DND-41 (cell line): ENCODE results near the gene KRTAP5-9.

ENCODE experiments used
- ATAC-seq: fragments of 200-7000 bp; cut with Tn5 transposase; 3 replicates; pipeline ENCODE4 v1.9.1; 2021; ENCODE audit warnings: low read depth; ENCODE audit not compliant: insufficient read depth
- DNase-seq: peaks from one replicate; pipeline ENCODE4 v3.0.0-alpha.2; 2020
- H2AFZ ChIP-seq: 2 replicates; pipeline ENCODE4 v1.6.0; 2012; ENCODE audit warnings: low read depth, low read length
- H3K27ac ChIP-seq: 2 replicates; pipeline ENCODE4 v1.5.1; 2012; ENCODE audit warnings: low read length, inconsistent platforms
- H3K27me3 ChIP-seq: fragments of 200-600 bp; sonication (generic); 2 replicates; pipeline ENCODE4 v1.6.0; 2012; ENCODE audit warnings: low read length, mild to moderate bottlenecking, inconsistent platforms; ENCODE audit not compliant: insufficient read depth, poor library complexity
- H3K36me3 ChIP-seq: 2 replicates; pipeline ENCODE4 v1.5.1; 2012; ENCODE audit warnings: low read length, inconsistent platforms; ENCODE audit not compliant: insufficient read depth
- H3K4me1 ChIP-seq: 2 replicates; pipeline ENCODE4 v1.5.1; 2012; ENCODE audit warnings: mild to moderate bottlenecking, low read length; ENCODE audit not compliant: insufficient read depth
- H3K4me2 ChIP-seq: 2 replicates; pipeline ENCODE4 v1.6.0; 2012; ENCODE audit warnings: mild to moderate bottlenecking, moderate library complexity, low read length, inconsistent platforms; ENCODE audit not compliant: insufficient read depth
- H3K4me3 ChIP-seq, 2 experiments: fragments of 200-600 bp in 1 of 2; shearing (Covaris generic) in 1 of 2; 2 replicates each; pipeline ENCODE4 v1.5.1; 2012 to 2016; ENCODE audit warnings: inconsistent platforms in 2 of 2, low read length in 2 of 2, mild to moderate bottlenecking in 2 of 2, low read depth in 1 of 2, moderate library complexity in 1 of 2
- H3K79me2 ChIP-seq: 2 replicates; pipeline ENCODE4 v1.6.0; 2012; ENCODE audit warnings: low read length, inconsistent platforms; ENCODE audit not compliant: insufficient read depth
- H3K9ac ChIP-seq: 2 replicates; pipeline ENCODE4 v1.6.0; 2012; ENCODE audit warnings: low read depth, mild to moderate bottlenecking, inconsistent platforms, low read length, moderate library complexity
- H3K9me3 ChIP-seq: 2 replicates; pipeline ENCODE4 v1.5.1; 2012; ENCODE audit warnings: low read length, moderate library complexity, mild to moderate bottlenecking, inconsistent platforms; ENCODE audit not compliant: insufficient read depth, severe bottlenecking
- H4K20me1 ChIP-seq: 2 replicates; pipeline ENCODE4 v1.6.0; 2012; ENCODE audit warnings: low read length; ENCODE audit not compliant: insufficient read depth
- CTCF ChIP-seq: IDR thresholded peaks from 2 replicates; pipeline ENCODE4 v1.5.1; 2012; ENCODE audit warnings: borderline replicate concordance, low read length, moderate library complexity, mild to moderate bottlenecking; ENCODE audit not compliant: poor library complexity, severe bottlenecking; ENCODE audit errors: extremely low read depth
- EZH2 ChIP-seq: IDR thresholded peaks from 3 replicates; pipeline ENCODE4 v1.6.1; 2012; ENCODE audit warnings: borderline replicate concordance, low read depth, mild to moderate bottlenecking, moderate library complexity, low read length, inconsistent platforms; ENCODE audit not compliant: severe bottlenecking

Gene KRTAP5-9

GRCh38 chr11:71502871-71503435 lies 45.3 kb upstream of the KRTAP5-9 start:
- H3K27me3 ChIP-seq = no peaks in the 10 kb centered on the region
- no peak for DNase-seq
- H2AFZ ChIP-seq = no peak overlapping the region
- no peak overlapping the region for H3K27ac ChIP-seq
- H3K9ac ChIP-seq = no peak overlapping the region
- peaks cover 48% of the 10 kb centered on the region for H3K36me3 ChIP-seq
- H3K79me2 ChIP-seq = no peaks in the 10 kb centered on the region
- no peak for ATAC-seq
- TF ChIP-seq CTCF = no peak
- TF ChIP-seq EZH2 = no peak
- H3K4me2 ChIP-seq = no peak overlapping the region
- no peak overlapping the region for H3K4me3 ChIP-seq
- H4K20me1 ChIP-seq = no peaks in the 10 kb centered on the region
- no peaks in the 10 kb centered on the region; the same call in 1 of the 2 replicates for H3K4me1 ChIP-seq
- H3K9me3 ChIP-seq = no peaks in the 10 kb centered on the region

- ATAC-seq (no peak), DNase-seq (no peak)
- TF ChIP-seq CTCF (no peak), EZH2 (no peak)
- no peak overlapping the region for H3K27ac ChIP-seq
- no peak overlapping the region for H3K4me2 ChIP-seq
- H3K9ac ChIP-seq = no peak overlapping the region
- no peaks in the 10 kb centered on the region for H3K9me3 ChIP-seq
- no peak overlapping the region for H2AFZ ChIP-seq
- no peak overlapping the region for H3K4me3 ChIP-seq
- peaks cover 32% of the 10 kb centered on the region for H3K36me3 ChIP-seq
- H4K20me1 ChIP-seq = no peaks in the 10 kb centered on the region
- H3K4me1 ChIP-seq = no peaks in the 10 kb centered on the region
- no peaks in the 10 kb centered on the region for H3K27me3 ChIP-seq
- no peaks in the 10 kb centered on the region for H3K79me2 ChIP-seq
Observed at GRCh38 chr11:71504531-71504930, 43.7 kb upstream of the KRTAP5-9 start.

GRCh38 chr11:71505001-71505400 lies 43.2 kb upstream of the KRTAP5-9 start:
- ATAC-seq = no peak
- Histone ChIP-seq H3K9me3 (no peaks in the 10 kb centered on the region), H3K27me3 (no peaks in the 10 kb centered on the region), H2AFZ (no peak overlapping the region), H3K4me1 (no peaks in the 10 kb centered on the region), H3K79me2 (no peaks in the 10 kb centered on the region), H3K4me3 (no peak overlapping the region), H3K36me3 (peaks cover 28% of the 10 kb centered on the region), H3K9ac (no peak overlapping the region), H3K4me2 (no peak overlapping the region), H4K20me1 (no peaks in the 10 kb centered on the region), H3K27ac (no peak overlapping the region)
- DNase-seq = no peak
- TF ChIP-seq CTCF (no peak), EZH2 (no peak)
